ENCODE measurements around the gene CCDC167. TPM values are rescaled to one million over a fixed set of nuclear protein-coding genes. Genes with fewer than 3 reads are reported as not detected.
A peak's percentile ranks its signal among the peaks of the same experiment; 100 is the strongest.
"Not testable (repeated sequence)": the region's sequence is repeated elsewhere in the genome, so short reads cannot be mapped to it uniquely, and the experiment has no call there.

The CCDC167 gene
- total RNA-seq, 1 donor from 2014 or later: 58.4 TPM

GRCh38 chr6:37501632-37502491 lies 2.2 kb upstream of the CCDC167 start:
- TF ChIP-seq, protein P1, sequence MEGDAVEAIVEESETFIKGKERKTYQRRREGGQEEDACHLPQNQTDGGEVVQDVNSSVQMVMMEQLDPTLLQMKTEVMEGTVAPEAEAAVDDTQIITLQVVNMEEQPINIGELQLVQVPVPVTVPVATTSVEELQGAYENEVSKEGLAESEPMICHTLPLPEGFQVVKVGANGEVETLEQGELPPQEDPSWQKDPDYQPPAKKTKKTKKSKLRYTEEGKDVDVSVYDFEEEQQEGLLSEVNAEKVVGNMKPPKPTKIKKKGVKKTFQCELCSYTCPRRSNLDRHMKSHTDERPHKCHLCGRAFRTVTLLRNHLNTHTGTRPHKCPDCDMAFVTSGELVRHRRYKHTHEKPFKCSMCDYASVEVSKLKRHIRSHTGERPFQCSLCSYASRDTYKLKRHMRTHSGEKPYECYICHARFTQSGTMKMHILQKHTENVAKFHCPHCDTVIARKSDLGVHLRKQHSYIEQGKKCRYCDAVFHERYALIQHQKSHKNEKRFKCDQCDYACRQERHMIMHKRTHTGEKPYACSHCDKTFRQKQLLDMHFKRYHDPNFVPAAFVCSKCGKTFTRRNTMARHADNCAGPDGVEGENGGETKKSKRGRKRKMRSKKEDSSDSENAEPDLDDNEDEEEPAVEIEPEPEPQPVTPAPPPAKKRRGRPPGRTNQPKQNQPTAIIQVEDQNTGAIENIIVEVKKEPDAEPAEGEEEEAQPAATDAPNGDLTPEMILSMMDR (IDR thresholded peaks at IDR 0.05; ENCODE audit: partially characterized antibody, unreplicated experiment): no peak
- peaks cover 46% of the 10 kb centered on the region for H3K4me1 Mint-ChIP-seq (ENCODE audit: low read depth, unreplicated experiment)
- no peaks in the 10 kb centered on the region for H3K36me3 Mint-ChIP-seq (ENCODE audit: unreplicated experiment)
- peaks cover 7% of the 10 kb centered on the region for H3K9me3 Mint-ChIP-seq (ENCODE audit: unreplicated experiment)
- no peak overlapping the region for H3K4me3 Mint-ChIP-seq (ENCODE audit: unreplicated experiment)
- H3K27me3 Mint-ChIP-seq (ENCODE audit: unreplicated experiment): peaks cover 8% of the 10 kb centered on the region
- peak overlapping the region; percentile 56 for H3K27ac Mint-ChIP-seq (ENCODE audit: unreplicated experiment)
- no peak for DNase-seq

DNA sequence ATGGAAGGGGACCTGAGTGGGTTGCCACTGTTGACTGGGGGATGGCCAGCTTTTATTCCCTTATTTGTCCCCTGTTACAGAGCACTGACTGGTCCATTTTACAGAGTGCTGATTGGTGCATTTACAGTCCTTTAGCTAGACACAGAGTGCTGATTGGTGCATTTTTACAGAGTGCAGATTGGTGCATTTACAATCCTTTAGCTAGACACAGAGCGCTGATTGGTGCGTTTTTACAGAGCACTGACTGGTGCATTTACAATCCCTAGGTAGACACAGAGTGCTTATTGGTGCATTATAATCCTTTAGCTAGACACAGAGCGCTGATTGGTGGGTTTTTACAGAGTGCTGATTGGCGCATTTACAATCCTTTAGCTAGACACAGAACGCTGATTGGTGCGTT lies 1.2 kb upstream of the CCDC167 start:
- H3K4me3 Mint-ChIP-seq (ENCODE audit: unreplicated experiment); H3K27me3 Mint-ChIP-seq (ENCODE audit: unreplicated experiment); H3K27ac Mint-ChIP-seq (ENCODE audit: unreplicated experiment); DNase-seq; H3K9me3 Mint-ChIP-seq (ENCODE audit: unreplicated experiment); H3K36me3 Mint-ChIP-seq (ENCODE audit: unreplicated experiment): not testable (repeated sequence)
- H3K4me1 Mint-ChIP-seq (ENCODE audit: low read depth, unreplicated experiment): peaks cover 43% of the 10 kb centered on the region

GRCh38 chr6:37500294-37500608 lies 558 bp upstream of the CCDC167 start:
- Mint-ChIP-seq H3K4me3 (ENCODE audit: unreplicated experiment) (peak overlapping the region; percentile 97), H3K4me1 (ENCODE audit: low read depth, unreplicated experiment) (peaks cover 39% of the 10 kb centered on the region), H3K27me3 (ENCODE audit: unreplicated experiment) (peaks cover 8% of the 10 kb centered on the region), H3K9me3 (ENCODE audit: unreplicated experiment) (peaks cover 7% of the 10 kb centered on the region), H3K36me3 (ENCODE audit: unreplicated experiment) (no peaks in the 10 kb centered on the region), H3K27ac (ENCODE audit: unreplicated experiment) (peak overlapping the region; percentile 95)
- no peak for DNase-seq
- TF ChIP-seq, protein P1 (IDR thresholded peaks at IDR 0.05; ENCODE audit: partially characterized antibody, unreplicated experiment): no peak

DNA sequence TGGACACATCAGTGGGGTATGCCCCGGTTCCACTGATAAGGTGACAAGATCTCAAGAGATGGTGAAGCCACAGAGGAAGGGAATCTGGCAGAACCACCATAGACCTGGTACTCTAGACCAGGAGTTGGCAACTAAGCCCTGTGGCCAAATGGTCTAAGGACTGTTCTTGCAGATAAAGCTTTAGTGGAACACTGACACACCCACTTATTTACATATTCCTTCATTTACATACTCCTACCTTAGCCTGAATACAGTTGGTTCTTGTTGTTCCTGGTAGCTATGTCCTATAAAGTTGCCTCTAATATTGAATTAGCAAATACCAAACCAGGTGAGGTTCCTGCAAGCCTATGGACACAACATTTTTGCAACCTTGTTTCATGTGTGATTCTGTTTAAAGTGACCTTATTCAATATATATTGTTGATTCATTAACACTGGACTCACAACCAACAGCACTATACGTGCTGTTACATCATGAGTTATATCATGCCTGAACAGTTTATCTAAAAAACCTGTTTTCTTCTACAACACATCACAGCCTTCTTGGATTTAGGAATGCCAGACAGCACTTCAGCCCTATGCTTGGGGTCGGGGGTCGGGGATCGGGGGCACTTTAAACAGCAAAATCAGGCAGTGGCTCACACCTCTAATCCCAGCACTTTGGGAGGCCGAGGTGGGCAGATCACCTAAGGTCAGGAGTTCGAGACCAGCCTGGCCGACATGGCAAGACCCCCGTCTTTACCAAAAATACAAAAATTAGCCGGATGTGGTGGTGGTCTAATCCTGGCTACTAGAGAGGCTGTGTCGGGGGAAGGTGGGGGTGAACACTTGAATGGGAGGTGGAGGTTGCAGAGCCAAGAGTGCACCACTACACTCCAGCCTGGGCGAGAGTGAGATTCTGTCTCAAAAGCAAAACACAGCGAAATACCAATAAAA lies 2.5 kb downstream of the CCDC167 start:
- Mint-ChIP-seq H3K27ac (ENCODE audit: unreplicated experiment) (no peak overlapping the region), H3K4me1 (ENCODE audit: low read depth, unreplicated experiment) (peaks cover 33% of the 10 kb centered on the region), H3K36me3 (ENCODE audit: unreplicated experiment) (no peaks in the 10 kb centered on the region), H3K4me3 (ENCODE audit: unreplicated experiment) (peak overlapping the region; percentile 58), H3K9me3 (ENCODE audit: unreplicated experiment) (peaks cover 9% of the 10 kb centered on the region), H3K27me3 (ENCODE audit: unreplicated experiment) (peaks cover 8% of the 10 kb centered on the region)
- DNase-seq: no peak
- TF ChIP-seq, protein P1 (IDR thresholded peaks at IDR 0.05; ENCODE audit: partially characterized antibody, unreplicated experiment): no peak

- H3K27ac Mint-ChIP-seq (ENCODE audit: unreplicated experiment): no peak overlapping the region
- TF ChIP-seq, protein P1 (IDR thresholded peaks at IDR 0.05; ENCODE audit: partially characterized antibody, unreplicated experiment): no peak
- H3K9me3 Mint-ChIP-seq (ENCODE audit: unreplicated experiment): peaks cover 11% of the 10 kb centered on the region
- H3K36me3 Mint-ChIP-seq (ENCODE audit: unreplicated experiment): no peaks in the 10 kb centered on the region
- no peak for DNase-seq
- H3K4me1 Mint-ChIP-seq (ENCODE audit: low read depth, unreplicated experiment): peaks cover 41% of the 10 kb centered on the region
- H3K4me3 Mint-ChIP-seq (ENCODE audit: unreplicated experiment): no peak overlapping the region
- H3K27me3 Mint-ChIP-seq (ENCODE audit: unreplicated experiment): peaks cover 8% of the 10 kb centered on the region
Observed at GRCh38 chr6:37495244-37495934, 4.3 kb downstream of the CCDC167 start.
